Eye (tissue), 1 donor: ENCODE results near the gene SHC4.
"Not testable (repeated sequence)": the region's sequence is repeated elsewhere in the genome, so short reads cannot be mapped to it uniquely, and the experiment has no call there.

Experiments used
- DNase-seq: peaks from one replicate; pipeline ENCODE4 v3.0.0-alpha.2; 2015

SHC4 gene

DNA sequence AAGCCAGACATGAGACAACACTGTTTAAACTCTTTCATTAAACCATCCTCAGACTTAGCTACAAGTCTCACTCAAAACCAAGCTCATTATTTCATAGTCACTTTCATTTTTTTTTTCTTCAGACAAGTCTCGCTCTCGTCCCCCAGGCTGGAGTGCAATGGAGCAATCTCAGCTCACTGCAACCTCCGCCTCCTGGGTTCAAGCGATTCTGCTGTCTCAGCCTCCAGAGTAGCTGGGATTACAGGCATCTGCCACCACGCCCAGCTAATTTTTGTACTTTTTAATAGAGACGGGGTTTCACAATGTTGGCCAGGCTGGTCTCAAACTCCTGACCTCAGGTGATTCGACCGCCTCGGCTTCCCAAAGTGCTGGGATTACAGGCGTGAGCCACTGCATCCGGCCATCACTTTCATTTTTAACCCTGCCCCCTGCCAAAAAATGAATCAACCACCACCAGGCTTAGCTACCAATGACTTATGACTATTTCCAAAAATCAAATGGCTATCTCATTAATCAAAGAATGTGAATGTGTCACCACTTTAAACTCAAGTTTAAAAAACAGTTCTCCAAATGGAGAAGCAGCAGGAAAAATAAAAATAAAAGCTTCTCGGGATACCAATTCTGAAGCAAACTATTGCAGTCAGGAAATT, 173.1 kb downstream of the SHC4 start:
- not testable (repeated sequence) for DNase-seq

DNA sequence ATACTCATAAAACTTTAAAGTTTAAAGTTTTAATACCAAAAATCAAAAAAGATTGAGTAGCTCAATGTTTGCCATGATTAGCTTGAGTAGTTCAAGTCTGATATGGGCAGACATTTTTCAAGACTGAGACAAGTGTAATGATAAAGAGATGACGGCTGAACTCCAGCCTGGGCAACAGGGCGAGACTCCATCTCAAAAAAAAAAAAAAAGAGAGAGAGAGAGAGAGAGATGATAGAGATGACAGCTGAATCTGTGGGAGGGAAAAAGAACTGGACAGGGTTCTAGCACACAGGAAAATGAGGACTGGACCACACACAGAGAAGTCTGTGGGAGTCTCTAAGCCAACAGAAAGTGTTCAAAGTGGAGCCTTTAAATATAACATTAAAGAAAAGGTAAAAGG, 178.0 kb downstream of the SHC4 start:
- DNase-seq: no peak

GRCh38 chr15:48785195-48785594, 178.5 kb downstream of the SHC4 start:
- DNase-seq: no peak

DNA sequence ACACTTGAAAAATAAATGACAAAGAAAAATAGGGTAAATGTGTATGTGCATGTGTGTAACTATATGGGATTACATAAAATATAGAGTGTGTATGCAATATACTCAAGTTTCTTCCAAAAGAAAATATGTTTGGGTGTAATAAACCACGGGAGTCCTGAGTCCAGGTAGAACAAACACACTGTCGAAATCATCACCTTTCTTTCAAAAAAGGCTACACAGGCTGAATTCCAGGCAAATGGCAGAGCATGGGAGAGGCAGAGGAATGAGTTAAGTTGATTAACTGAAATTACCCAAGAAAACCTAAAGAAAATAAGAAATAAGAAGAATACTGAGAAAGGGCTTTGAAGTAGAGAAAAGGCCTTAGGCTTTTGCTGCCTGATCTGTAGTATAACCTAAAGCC, 179.0 kb downstream of the SHC4 start:
- DNase-seq: no peak

- DNase-seq: no peak
Measured at GRCh38 chr15:48782911-48783310, 180.8 kb downstream of the SHC4 start.

DNA sequence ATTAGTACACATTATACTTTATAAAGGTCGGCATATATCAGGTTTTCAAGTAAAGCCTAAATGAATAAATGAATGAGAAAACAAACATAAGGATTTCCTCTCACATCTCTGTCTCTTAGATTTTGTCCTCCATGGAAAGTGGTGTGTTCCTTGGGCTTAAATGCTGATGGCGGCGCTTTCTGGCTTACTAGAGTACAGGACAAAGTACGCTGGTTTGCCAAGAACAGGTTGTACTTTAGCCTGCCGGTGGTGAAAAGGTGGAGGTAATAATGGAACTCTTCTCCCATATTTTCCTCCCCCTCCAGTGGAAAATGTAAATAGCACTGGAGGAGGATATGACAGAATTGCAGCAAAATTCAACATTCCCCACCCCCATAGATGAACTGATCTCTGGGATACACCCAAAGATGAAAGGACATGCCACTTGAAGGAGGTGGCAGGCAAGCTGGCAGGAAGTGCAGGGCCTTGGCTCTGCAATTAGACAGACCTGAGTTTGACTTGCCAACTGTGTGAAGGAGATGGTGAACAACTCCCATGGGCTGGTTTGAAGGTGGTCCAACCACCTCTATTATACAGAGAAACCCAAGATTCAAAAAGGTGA, 182.1 kb downstream of the SHC4 start:
- no peak for DNase-seq

DNA sequence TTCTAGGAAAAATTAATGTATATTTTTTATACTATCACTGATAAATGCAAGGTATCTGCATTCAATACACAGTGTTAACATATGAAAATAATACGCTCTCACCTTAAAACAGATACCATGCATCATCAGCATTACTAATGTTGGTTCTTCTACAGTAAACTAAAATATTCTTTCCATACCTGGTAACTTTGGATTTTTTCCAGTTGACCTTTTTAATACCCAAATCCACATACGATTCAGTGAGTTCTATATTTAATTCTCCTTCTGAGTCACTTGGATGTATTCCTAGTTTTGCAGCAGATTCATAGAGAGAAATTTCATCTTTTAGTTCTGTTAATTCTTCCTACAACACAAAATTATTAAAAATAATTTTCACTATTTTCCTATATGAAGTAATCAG, 182.7 kb downstream of the SHC4 start:
- no peak for DNase-seq

DNA sequence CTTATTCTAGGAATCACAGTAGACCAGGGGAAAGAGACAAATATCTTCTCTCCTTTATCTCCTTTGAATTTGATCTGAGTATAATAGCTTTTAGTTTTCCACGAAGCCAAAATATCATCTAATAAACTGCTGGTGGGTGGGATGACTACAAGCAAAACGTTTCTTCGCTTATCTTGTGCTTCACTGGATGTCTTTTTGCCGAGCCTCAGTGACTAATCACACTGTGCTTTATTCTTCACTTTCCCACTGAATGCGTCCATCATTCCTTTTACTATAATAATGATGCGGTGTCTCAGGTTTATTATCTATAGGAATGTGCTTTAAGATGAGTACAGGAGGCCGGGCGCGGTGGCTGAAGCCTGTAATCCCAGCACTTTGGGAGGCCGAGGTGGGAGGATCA, 185.4 kb downstream of the SHC4 start:
- no peak for DNase-seq

GRCh38 chr15:48777645-48778330, 185.9 kb downstream of the SHC4 start:
- DNase-seq: no peak

GRCh38 chr15:48775546-48775945, 188.2 kb downstream of the SHC4 start:
- DNase-seq: no peak

GRCh38 chr15:48774484-48774883, 189.2 kb downstream of the SHC4 start:
- DNase-seq: no peak
